Measurements from ENCODE around the gene MAFG. TPM values are rescaled to one million over a fixed set of nuclear protein-coding genes. Genes with fewer than 3 reads are reported as not detected.
"Not testable (repeated sequence)": the region's sequence is repeated elsewhere in the genome, so short reads cannot be mapped to it uniquely, and the experiment has no call there.

Gene MAFG
- polyA plus RNA-seq, 1 of the 3 experiments (the other 2 are of a cell fraction): 38.7 TPM

DNA sequence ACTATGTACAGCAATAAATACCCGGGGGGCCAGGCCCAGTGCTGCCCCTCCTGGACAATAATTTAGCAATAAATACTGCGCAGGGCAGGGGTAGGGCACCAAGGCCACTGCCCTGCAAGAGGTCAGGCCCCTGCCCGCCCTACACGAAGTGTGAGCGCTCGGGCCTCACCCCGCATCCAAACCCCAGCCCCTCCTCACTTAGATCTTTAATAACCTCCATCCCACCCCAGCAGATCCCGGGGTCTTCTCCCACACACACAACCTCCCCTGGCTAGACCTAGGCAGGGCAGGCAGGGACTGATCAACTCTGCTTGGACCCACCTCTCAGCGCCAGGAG is 9.2 kb downstream of the MAFG start:
- H3K27me3 ChIP-seq (ENCODE audit: insufficient read depth); H3K4me2 ChIP-seq; POLR2A ChIA-PET; H3K9ac ChIP-seq; DNase-seq; H3K9me3 ChIP-seq; H3K9me2 ChIP-seq; H2AFZ ChIP-seq (ENCODE audit: low read depth): not testable (repeated sequence)
- Histone ChIP-seq H3K79me2 (ENCODE audit: insufficient read depth) (peaks cover 77% of the 10 kb centered on the region), H3K4me1 (ENCODE audit: control insufficient read depth in 1 of 2, insufficient read depth in 2 of 2, low read depth in 1 of 2, low read length in 1 of 2) (peaks cover 7 to 21% of the 10 kb centered on the region in 2 experiments; a peak in 3 of 4 replicates), H3F3A (replicated peaks; ENCODE audit: insufficient read depth) (peaks cover 23% of the 10 kb centered on the region), H3K4me3 (ENCODE audit: low read depth in 2 of 2, low read length in 1 of 2) (peak overlapping the region; percentile 89 to 100; a peak in 2 of 4 replicates), H3K36me3 (replicated peaks in 1 of 2; ENCODE audit: control insufficient read depth in 1 of 2, insufficient read depth in 2 of 2, low read length in 1 of 2) (peaks cover 17 to 70% of the 10 kb centered on the region in 2 experiments), H4K20me1 (ENCODE audit: insufficient read depth) (peaks cover 70% of the 10 kb centered on the region), H3K27ac (ENCODE audit: low read depth in 2 of 2, low read length in 1 of 2) (peak overlapping the region in 1 of 2 experiments; percentile 71; a peak in 2 of 4 replicates)
- CTCF ChIA-PET: interaction anchor here (1.0 to 2.4 kb wide), 3 partner anchors 13 to 49 kb away, joined by 3 to 14 read pairs (median 8); partner anchors contain the start of gene NPB
- 28% methylated on average over 9 of the region's 9 CpGs for WGBS (ENCODE audit: low lambda C conversion rate)
- TF ChIP-seq, protein P1, sequence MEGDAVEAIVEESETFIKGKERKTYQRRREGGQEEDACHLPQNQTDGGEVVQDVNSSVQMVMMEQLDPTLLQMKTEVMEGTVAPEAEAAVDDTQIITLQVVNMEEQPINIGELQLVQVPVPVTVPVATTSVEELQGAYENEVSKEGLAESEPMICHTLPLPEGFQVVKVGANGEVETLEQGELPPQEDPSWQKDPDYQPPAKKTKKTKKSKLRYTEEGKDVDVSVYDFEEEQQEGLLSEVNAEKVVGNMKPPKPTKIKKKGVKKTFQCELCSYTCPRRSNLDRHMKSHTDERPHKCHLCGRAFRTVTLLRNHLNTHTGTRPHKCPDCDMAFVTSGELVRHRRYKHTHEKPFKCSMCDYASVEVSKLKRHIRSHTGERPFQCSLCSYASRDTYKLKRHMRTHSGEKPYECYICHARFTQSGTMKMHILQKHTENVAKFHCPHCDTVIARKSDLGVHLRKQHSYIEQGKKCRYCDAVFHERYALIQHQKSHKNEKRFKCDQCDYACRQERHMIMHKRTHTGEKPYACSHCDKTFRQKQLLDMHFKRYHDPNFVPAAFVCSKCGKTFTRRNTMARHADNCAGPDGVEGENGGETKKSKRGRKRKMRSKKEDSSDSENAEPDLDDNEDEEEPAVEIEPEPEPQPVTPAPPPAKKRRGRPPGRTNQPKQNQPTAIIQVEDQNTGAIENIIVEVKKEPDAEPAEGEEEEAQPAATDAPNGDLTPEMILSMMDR (IDR thresholded peaks at IDR 0.05): peak; percentile 9; the same call in 1 of the 2 replicates

DNA sequence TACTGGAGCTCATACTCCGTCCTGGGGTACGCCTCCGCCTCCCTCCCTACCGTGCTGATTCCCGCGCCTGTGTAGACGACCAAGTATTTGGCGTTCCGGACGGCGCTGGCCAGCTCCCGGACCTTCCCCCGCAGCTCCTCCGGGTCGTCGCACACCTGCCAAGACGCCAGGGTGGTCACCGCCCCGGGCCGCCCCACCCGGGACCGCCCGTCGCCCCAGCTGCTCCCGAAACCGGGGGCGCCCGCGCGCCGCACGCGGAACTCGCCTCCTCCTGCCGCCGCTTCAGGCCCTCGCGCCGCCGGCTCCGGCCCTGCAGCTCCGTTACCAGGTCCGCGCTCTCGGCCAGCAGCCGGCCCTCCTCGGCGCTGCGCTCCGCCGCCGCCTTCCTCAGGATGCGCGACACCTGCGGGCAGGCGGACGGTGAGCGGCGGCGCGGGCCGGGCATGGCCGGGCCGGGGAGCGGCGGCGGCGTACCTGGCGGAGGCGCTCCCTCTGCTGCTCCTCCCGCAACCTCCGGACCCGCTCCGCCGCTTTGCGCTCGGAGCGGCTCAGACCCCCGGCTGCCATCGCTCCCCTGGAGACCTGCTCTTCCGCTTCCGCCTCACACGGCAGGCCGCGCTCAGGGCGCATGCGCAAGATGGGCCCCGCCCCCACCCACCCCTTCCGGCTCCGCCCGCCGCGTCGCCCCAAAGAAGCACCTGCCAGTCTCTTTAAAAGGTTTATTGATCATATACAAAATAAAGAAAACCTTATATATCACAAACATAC is 9.8 kb downstream of the MAFG start, which contains the start of gene SIRT7:
TSS of gene SIRT7 (minus strand) at position 612 of the 768 bp plus-strand sequence. CDS start at position 567, 45 bp downstream.
- H3K4me3 ChIP-seq (ENCODE audit: low read depth in 2 of 2, low read length in 1 of 2): peak within 1 kb of the TSS; percentile 89 to 100
- H3K27ac ChIP-seq (ENCODE audit: low read depth in 2 of 2, low read length in 1 of 2): peak within 1 kb of the TSS; percentile 4 to 71; a peak in 3 of 4 replicates
- peaks cover 20 to 75% of the 10 kb centered on the region in 2 experiments for H3K36me3 ChIP-seq (replicated peaks in 1 of 2; ENCODE audit: control insufficient read depth in 1 of 2, insufficient read depth in 2 of 2, low read length in 1 of 2)
- peak; percentile 100 for DNase-seq
- H3K4me2 ChIP-seq: peak within 1 kb of the TSS; percentile 76
- H3K4me1 ChIP-seq (ENCODE audit: control insufficient read depth in 1 of 2, insufficient read depth in 2 of 2, low read depth in 1 of 2, low read length in 1 of 2): peaks cover 7 to 21% of the 10 kb centered on the region in 2 experiments; a peak in 3 of 4 replicates
- no peaks in the 10 kb centered on the region for H3K9me2 ChIP-seq
- H3K79me2 ChIP-seq (ENCODE audit: insufficient read depth): peaks cover 72% of the 10 kb centered on the region
- ChIA-PET POLR2A (interaction anchor here (0.7 to 1.3 kb wide), 4 partner anchors 9 to 51 kb away, joined by 3 to 5 read pairs (median 4); partner anchors contain the start of genes MAFG and PYCR1), CTCF (interaction anchor here (0.7 to 3.4 kb wide), 8 partner anchors 10 to 58 kb away, joined by 3 to 22 read pairs (median 4); partner anchors contain the start of genes MAFG, NOTUM and NPB)
- peaks cover 68% of the 10 kb centered on the region for H4K20me1 ChIP-seq (ENCODE audit: insufficient read depth)
- H3F3A ChIP-seq (replicated peaks; ENCODE audit: insufficient read depth): peaks cover 28% of the 10 kb centered on the region
- no peak within 1 kb of the TSS for H2AFZ ChIP-seq (ENCODE audit: low read depth)
- no peaks in the 10 kb centered on the region for H3K9me3 ChIP-seq
- 1% methylated on average over 39 of the region's 94 CpGs for WGBS (ENCODE audit: low lambda C conversion rate)
- H3K9ac ChIP-seq: peak within 1 kb of the TSS; percentile 68
- H3K27me3 ChIP-seq (ENCODE audit: insufficient read depth): no peaks in the 10 kb centered on the region
- TF ChIP-seq POLR2AphosphoS5 (IDR thresholded peaks at IDR 0.05; ENCODE audit: low read depth, low read length) (peak; percentile 87), EP300 (IDR thresholded peaks at IDR 0.05; ENCODE audit: borderline replicate concordance in 1 of 2, low read depth in 1 of 2, low read length in 1 of 2) (no peak), MEF2A (IDR thresholded peaks at IDR 0.05; ENCODE audit: borderline replicate concordance, low read depth) (no peak), MXI1 (IDR thresholded peaks at IDR 0.05; ENCODE audit: low read depth, low read length) (peak; percentile 55; the same call in 1 of the 2 replicates), ELF1 (IDR thresholded peaks at IDR 0.05) (peak; percentile 93), GABPA (IDR thresholded peaks at IDR 0.05; ENCODE audit: low read depth) (peak; percentile 78), NRF1 (IDR thresholded peaks at IDR 0.05; ENCODE audit: low read depth, low read length) (peak; percentile 81), YY1 (IDR thresholded peaks at IDR 0.05; ENCODE audit: low read depth) (peak; percentile 75), RXRA (IDR thresholded peaks at IDR 0.05; ENCODE audit: borderline replicate concordance, low read depth) (no peak), TAF1 (IDR thresholded peaks at IDR 0.05; ENCODE audit: borderline replicate concordance, low read depth, low read length) (peak; percentile 81), CHD2 (IDR thresholded peaks at IDR 0.05; ENCODE audit: low read length, partially characterized antibody) (no peak)
- TF ChIP-seq, protein P2, sequence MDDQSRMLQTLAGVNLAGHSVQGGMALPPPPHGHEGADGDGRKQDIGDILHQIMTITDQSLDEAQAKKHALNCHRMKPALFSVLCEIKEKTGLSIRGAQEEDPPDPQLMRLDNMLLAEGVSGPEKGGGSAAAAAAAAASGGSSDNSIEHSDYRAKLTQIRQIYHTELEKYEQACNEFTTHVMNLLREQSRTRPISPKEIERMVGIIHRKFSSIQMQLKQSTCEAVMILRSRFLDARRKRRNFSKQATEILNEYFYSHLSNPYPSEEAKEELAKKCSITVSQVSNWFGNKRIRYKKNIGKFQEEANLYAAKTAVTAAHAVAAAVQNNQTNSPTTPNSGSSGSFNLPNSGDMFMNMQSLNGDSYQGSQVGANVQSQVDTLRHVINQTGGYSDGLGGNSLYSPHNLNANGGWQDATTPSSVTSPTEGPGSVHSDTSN (IDR thresholded peaks at IDR 0.05): peak; percentile 49; the same call in 1 of the 2 replicates
- TF ChIP-seq, protein P3, sequence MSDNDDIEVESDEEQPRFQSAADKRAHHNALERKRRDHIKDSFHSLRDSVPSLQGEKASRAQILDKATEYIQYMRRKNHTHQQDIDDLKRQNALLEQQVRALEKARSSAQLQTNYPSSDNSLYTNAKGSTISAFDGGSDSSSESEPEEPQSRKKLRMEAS (IDR thresholded peaks at IDR 0.05; ENCODE audit: low read depth): peak; percentile 21; the same call in 1 of the 2 replicates
- TF ChIP-seq, protein P4, sequence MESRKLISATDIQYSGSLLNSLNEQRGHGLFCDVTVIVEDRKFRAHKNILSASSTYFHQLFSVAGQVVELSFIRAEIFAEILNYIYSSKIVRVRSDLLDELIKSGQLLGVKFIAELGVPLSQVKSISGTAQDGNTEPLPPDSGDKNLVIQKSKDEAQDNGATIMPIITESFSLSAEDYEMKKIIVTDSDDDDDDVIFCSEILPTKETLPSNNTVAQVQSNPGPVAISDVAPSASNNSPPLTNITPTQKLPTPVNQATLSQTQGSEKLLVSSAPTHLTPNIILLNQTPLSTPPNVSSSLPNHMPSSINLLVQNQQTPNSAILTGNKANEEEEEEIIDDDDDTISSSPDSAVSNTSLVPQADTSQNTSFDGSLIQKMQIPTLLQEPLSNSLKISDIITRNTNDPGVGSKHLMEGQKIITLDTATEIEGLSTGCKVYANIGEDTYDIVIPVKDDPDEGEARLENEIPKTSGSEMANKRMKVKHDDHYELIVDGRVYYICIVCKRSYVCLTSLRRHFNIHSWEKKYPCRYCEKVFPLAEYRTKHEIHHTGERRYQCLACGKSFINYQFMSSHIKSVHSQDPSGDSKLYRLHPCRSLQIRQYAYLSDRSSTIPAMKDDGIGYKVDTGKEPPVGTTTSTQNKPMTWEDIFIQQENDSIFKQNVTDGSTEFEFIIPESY (IDR thresholded peaks at IDR 0.05; ENCODE audit: borderline replicate concordance, low read depth): no peak
- TF ChIP-seq, protein P5, sequence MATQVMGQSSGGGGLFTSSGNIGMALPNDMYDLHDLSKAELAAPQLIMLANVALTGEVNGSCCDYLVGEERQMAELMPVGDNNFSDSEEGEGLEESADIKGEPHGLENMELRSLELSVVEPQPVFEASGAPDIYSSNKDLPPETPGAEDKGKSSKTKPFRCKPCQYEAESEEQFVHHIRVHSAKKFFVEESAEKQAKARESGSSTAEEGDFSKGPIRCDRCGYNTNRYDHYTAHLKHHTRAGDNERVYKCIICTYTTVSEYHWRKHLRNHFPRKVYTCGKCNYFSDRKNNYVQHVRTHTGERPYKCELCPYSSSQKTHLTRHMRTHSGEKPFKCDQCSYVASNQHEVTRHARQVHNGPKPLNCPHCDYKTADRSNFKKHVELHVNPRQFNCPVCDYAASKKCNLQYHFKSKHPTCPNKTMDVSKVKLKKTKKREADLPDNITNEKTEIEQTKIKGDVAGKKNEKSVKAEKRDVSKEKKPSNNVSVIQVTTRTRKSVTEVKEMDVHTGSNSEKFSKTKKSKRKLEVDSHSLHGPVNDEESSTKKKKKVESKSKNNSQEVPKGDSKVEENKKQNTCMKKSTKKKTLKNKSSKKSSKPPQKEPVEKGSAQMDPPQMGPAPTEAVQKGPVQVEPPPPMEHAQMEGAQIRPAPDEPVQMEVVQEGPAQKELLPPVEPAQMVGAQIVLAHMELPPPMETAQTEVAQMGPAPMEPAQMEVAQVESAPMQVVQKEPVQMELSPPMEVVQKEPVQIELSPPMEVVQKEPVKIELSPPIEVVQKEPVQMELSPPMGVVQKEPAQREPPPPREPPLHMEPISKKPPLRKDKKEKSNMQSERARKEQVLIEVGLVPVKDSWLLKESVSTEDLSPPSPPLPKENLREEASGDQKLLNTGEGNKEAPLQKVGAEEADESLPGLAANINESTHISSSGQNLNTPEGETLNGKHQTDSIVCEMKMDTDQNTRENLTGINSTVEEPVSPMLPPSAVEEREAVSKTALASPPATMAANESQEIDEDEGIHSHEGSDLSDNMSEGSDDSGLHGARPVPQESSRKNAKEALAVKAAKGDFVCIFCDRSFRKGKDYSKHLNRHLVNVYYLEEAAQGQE (IDR thresholded peaks at IDR 0.05; ENCODE audit: low read depth, low read length): no peak
